WTC11 (cell line): ENCODE data around the gene COX6B1. TPM values are rescaled to one million over a fixed set of nuclear protein-coding genes. Genes with fewer than 3 reads are reported as not detected.

Source experiments
- AFF4 ChIP-seq: sonication (generic); formaldehyde crosslinking; IDR thresholded peaks from 2 replicates; pipeline ENCODE4 v1.8.1; 2023; ENCODE audit warnings: mild to moderate bottlenecking, missing genetic modification reagents, borderline replicate concordance
- ATF1 ChIP-seq: sonication (generic); formaldehyde crosslinking; IDR thresholded peaks from 2 replicates; pipeline ENCODE4 v1.8.1; 2023; ENCODE audit warnings: mild to moderate bottlenecking, moderate library complexity, missing genetic modification reagents
- ERG ChIP-seq: fragments of 250-450 bp; sonication (Bioruptor Pico); IDR thresholded peaks from 2 replicates; pipeline ENCODE4 v1.8.0; 2021; ENCODE audit warnings: mild to moderate bottlenecking
- ESRRA ChIP-seq: sonication (generic); formaldehyde crosslinking; IDR thresholded peaks from 2 replicates; pipeline ENCODE4 v1.8.1; 2022; ENCODE audit warnings: mild to moderate bottlenecking, missing genetic modification reagents, borderline replicate concordance
- FOXJ3 ChIP-seq: sonication (generic); formaldehyde crosslinking; IDR thresholded peaks from 2 replicates; pipeline ENCODE4 v1.9.0; 2021; ENCODE audit warnings: missing genetic modification reagents, mild to moderate bottlenecking, borderline replicate concordance
- FOXP1 ChIP-seq: sonication (generic); formaldehyde crosslinking; IDR thresholded peaks from 2 replicates; pipeline ENCODE4 v1.8.0; 2022; ENCODE audit warnings: missing genetic modification reagents, mild to moderate bottlenecking, moderate library complexity, borderline replicate concordance
- FOXP4 ChIP-seq: sonication (generic); formaldehyde crosslinking; IDR thresholded peaks from 2 replicates; pipeline ENCODE4 v1.8.0; 2022; ENCODE audit warnings: mild to moderate bottlenecking, missing genetic modification reagents
- GTF2I ChIP-seq: fragments of 250-450 bp; sonication (Bioruptor Pico); conservative IDR thresholded peaks from 2 replicates; pipeline ENCODE4 v1.4.0; 2021; ENCODE audit warnings: mild to moderate bottlenecking
- IRF2 ChIP-seq: sonication (generic); formaldehyde crosslinking; IDR thresholded peaks from 2 replicates; pipeline ENCODE4 v1.8.0; 2022; ENCODE audit warnings: low read depth, missing genetic modification reagents, borderline replicate concordance
- JAZF1 ChIP-seq: fragments of 250-450 bp; sonication (Bioruptor Pico); IDR thresholded peaks from 2 replicates; pipeline ENCODE4 v1.9.0; 2021; ENCODE audit warnings: moderate library complexity, mild to moderate bottlenecking, inconsistent platforms
- JUN ChIP-seq: sonication (generic); formaldehyde crosslinking; IDR thresholded peaks from 2 replicates; pipeline ENCODE4 v1.8.0; 2023; ENCODE audit warnings: mild to moderate bottlenecking, missing genetic modification reagents
- NR3C1 ChIP-seq: sonication (generic); formaldehyde crosslinking; conservative IDR thresholded peaks from 2 replicates; pipeline ENCODE4 v1.8.1; 2023; ENCODE audit warnings: low read depth, mild to moderate bottlenecking, missing genetic modification reagents
- SOX15 ChIP-seq: fragments of 250-450 bp; sonication (Bioruptor Pico); IDR thresholded peaks from 2 replicates; pipeline ENCODE4 v1.9.0; 2021; ENCODE audit warnings: mild to moderate bottlenecking
- SP1 ChIP-seq: sonication (generic); formaldehyde crosslinking; conservative IDR thresholded peaks from 2 replicates; pipeline ENCODE4 v1.8.1; 2022; ENCODE audit warnings: missing genetic modification reagents
- USF1 ChIP-seq: sonication (generic); formaldehyde crosslinking; IDR thresholded peaks from 2 replicates; pipeline ENCODE4 v1.8.0; 2022; ENCODE audit warnings: mild to moderate bottlenecking, missing genetic modification reagents
- ZNF219 ChIP-seq: sonication (generic); formaldehyde crosslinking; IDR thresholded peaks from 2 replicates; pipeline ENCODE4 v1.8.0; 2023; ENCODE audit warnings: missing genetic modification reagents, mild to moderate bottlenecking, borderline replicate concordance
- ZNF263 ChIP-seq: sonication (generic); formaldehyde crosslinking; IDR thresholded peaks from 2 replicates; pipeline ENCODE4 v1.8.1; 2022; ENCODE audit warnings: low read depth, mild to moderate bottlenecking, moderate library complexity, missing genetic modification reagents
- ZSCAN18 ChIP-seq: fragments of 250-450 bp; sonication (Bioruptor Pico); IDR thresholded peaks from 2 replicates; pipeline ENCODE4 v2.1.2; 2022; ENCODE audit warnings: mild to moderate bottlenecking, moderate library complexity
- total RNA-seq: library from RNA; stranded (reverse); gene quantifications from 3 replicates; pipeline ENCODE4 v1.2.3, GENCODE V29; 2021
- TF ChIP-seq, protein P1 (sequence below): sonication (generic); formaldehyde crosslinking; IDR thresholded peaks from 2 replicates; pipeline ENCODE4 v1.8.1; 2022; ENCODE audit warnings: mild to moderate bottlenecking, missing genetic modification reagents, moderate library complexity, borderline replicate concordance
- TF ChIP-seq, protein P2 (sequence below): fragments of 250-450 bp; sonication (Bioruptor Pico); IDR thresholded peaks from 2 replicates; pipeline ENCODE4 v1.9.0; 2021; ENCODE audit warnings: mild to moderate bottlenecking, borderline replicate concordance
- TF ChIP-seq, protein P3 (sequence below): sonication (generic); formaldehyde crosslinking; IDR thresholded peaks from 2 replicates; pipeline ENCODE4 v1.8.1; 2023; ENCODE audit warnings: mild to moderate bottlenecking, missing genetic modification reagents, moderate library complexity
- TF ChIP-seq, protein P4 (sequence below): sonication (generic); formaldehyde crosslinking; IDR thresholded peaks from 2 replicates; pipeline ENCODE4 v1.8.1; 2022; ENCODE audit warnings: mild to moderate bottlenecking, moderate library complexity, missing genetic modification reagents

Gene COX6B1
- total RNA-seq, 1 experiment from 2014 or later, result 536 TPM

DNA sequence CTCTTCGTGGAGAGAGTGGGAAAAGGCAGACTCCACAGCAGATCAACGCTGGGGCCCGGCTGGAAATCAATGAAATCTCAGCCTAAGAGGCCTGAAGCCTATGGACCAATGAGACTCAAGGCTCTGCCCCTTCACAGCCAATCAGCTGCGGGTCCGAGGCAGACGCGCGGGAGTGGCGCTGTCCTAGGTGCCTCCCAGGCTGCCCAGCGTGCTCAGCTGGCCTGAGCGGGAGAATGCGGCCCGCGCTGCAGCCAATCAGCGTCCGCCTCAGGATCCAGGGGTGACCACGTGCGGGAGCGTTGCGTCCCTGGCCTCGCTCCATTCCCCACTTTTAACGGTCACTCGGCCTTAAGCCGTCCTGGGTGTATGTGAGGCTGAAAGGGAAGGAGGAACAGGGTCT is 56.1 kb downstream of the COX6B1 start, which contains the start of gene ZBTB32 (continued):
- TF ChIP-seq JUN (CRISPR knock-in tag), result peak; percentile 97
- no peak for TF ChIP-seq SOX15 (CRISPR knock-in tag)
- TF ChIP-seq ESRRA (CRISPR knock-in tag), result peak; percentile 89
- TF ChIP-seq FOXP4 (CRISPR knock-in tag), result peak; percentile 97
- TF ChIP-seq NR3C1, result no peak; the same call in 1 of the 2 replicates
- TF ChIP-seq ZNF263 (CRISPR knock-in tag), result peak; percentile 36; the same call in 1 of the 2 replicates
- peak; percentile 99 for TF ChIP-seq FOXP1 (CRISPR knock-in tag)
- TF ChIP-seq, protein P1, sequence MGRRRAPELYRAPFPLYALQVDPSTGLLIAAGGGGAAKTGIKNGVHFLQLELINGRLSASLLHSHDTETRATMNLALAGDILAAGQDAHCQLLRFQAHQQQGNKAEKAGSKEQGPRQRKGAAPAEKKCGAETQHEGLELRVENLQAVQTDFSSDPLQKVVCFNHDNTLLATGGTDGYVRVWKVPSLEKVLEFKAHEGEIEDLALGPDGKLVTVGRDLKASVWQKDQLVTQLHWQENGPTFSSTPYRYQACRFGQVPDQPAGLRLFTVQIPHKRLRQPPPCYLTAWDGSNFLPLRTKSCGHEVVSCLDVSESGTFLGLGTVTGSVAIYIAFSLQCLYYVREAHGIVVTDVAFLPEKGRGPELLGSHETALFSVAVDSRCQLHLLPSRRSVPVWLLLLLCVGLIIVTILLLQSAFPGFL (CRISPR knock-in tag), result peak; percentile 29; the same call in 1 of the 2 replicates
- 0 out of 2 replicates have a peak, but pooled peaks have one; percentile 26 for TF ChIP-seq AFF4 (CRISPR knock-in tag)
- no peak for TF ChIP-seq ERG (CRISPR knock-in tag)
- TF ChIP-seq USF1, result peak; percentile 90
- TF ChIP-seq ZSCAN18 (CRISPR knock-in tag), result no peak
- TF ChIP-seq, protein P2, sequence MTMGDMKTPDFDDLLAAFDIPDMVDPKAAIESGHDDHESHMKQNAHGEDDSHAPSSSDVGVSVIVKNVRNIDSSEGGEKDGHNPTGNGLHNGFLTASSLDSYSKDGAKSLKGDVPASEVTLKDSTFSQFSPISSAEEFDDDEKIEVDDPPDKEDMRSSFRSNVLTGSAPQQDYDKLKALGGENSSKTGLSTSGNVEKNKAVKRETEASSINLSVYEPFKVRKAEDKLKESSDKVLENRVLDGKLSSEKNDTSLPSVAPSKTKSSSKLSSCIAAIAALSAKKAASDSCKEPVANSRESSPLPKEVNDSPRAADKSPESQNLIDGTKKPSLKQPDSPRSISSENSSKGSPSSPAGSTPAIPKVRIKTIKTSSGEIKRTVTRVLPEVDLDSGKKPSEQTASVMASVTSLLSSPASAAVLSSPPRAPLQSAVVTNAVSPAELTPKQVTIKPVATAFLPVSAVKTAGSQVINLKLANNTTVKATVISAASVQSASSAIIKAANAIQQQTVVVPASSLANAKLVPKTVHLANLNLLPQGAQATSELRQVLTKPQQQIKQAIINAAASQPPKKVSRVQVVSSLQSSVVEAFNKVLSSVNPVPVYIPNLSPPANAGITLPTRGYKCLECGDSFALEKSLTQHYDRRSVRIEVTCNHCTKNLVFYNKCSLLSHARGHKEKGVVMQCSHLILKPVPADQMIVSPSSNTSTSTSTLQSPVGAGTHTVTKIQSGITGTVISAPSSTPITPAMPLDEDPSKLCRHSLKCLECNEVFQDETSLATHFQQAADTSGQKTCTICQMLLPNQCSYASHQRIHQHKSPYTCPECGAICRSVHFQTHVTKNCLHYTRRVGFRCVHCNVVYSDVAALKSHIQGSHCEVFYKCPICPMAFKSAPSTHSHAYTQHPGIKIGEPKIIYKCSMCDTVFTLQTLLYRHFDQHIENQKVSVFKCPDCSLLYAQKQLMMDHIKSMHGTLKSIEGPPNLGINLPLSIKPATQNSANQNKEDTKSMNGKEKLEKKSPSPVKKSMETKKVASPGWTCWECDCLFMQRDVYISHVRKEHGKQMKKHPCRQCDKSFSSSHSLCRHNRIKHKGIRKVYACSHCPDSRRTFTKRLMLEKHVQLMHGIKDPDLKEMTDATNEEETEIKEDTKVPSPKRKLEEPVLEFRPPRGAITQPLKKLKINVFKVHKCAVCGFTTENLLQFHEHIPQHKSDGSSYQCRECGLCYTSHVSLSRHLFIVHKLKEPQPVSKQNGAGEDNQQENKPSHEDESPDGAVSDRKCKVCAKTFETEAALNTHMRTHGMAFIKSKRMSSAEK (CRISPR knock-in tag), result no peak
- TF ChIP-seq ATF1 (CRISPR knock-in tag), result peak; percentile 88; the same call in 1 of the 2 replicates
- peak; percentile 93; the same call in 1 of the 2 replicates for TF ChIP-seq ZNF219 (CRISPR knock-in tag)
- no peak for TF ChIP-seq FOXJ3 (CRISPR knock-in tag)
- no peak for TF ChIP-seq GTF2I (CRISPR knock-in tag)
- TF ChIP-seq, protein P3, sequence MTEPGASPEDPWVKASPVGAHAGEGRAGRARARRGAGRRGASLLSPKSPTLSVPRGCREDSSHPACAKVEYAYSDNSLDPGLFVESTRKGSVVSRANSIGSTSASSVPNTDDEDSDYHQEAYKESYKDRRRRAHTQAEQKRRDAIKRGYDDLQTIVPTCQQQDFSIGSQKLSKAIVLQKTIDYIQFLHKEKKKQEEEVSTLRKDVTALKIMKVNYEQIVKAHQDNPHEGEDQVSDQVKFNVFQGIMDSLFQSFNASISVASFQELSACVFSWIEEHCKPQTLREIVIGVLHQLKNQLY (CRISPR knock-in tag), result no peak
- peak; percentile 74 for TF ChIP-seq SP1
- no peak for TF ChIP-seq JAZF1
- TF ChIP-seq, protein P4, sequence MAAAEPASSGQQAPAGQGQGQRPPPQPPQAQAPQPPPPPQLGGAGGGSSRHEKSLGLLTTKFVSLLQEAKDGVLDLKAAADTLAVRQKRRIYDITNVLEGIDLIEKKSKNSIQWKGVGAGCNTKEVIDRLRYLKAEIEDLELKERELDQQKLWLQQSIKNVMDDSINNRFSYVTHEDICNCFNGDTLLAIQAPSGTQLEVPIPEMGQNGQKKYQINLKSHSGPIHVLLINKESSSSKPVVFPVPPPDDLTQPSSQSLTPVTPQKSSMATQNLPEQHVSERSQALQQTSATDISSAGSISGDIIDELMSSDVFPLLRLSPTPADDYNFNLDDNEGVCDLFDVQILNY, result peak; percentile 93
- TF ChIP-seq IRF2 (CRISPR knock-in tag), result peak; percentile 76; the same call in 1 of the 2 replicates
